ENCODE data around the gene DENND4A. TPM values are rescaled to one million over a fixed set of nuclear protein-coding genes. Genes with fewer than 3 reads are reported as not detected.

The DENND4A gene
- polyA plus RNA-seq, 1 experiment: 5.1 TPM

GRCh38 chr15:65612949-65613744 lies 178.9 kb downstream of the DENND4A start:
- POLR2A ChIA-PET: no interaction called here
- Histone ChIP-seq H3K4me3 (ENCODE audit: low read depth, low read length) (no peak overlapping the region), H3K36me3 (ENCODE audit: control insufficient read depth, insufficient read depth, low read length) (no peaks in the 10 kb centered on the region), H3K27me3 (ENCODE audit: control insufficient read depth, insufficient read depth, low read length) (no peaks in the 10 kb centered on the region)
- CTCF ChIA-PET: interaction anchor here (0.6 to 1.6 kb wide), 3 partner anchors 26 to 147 kb away, joined by 3 to 5 read pairs (median 3); no protein-coding TSS in a partner anchor
- no peak for TF ChIP-seq CTCF (IDR thresholded peaks at IDR 0.05; ENCODE audit: insufficient read depth, low read depth, low read length)
- no peak for DNase-seq (ENCODE audit: low read depth)

GRCh38 chr15:65612616-65612946 lies 179.5 kb downstream of the DENND4A start:
- H3K36me3 ChIP-seq (ENCODE audit: control insufficient read depth, insufficient read depth, low read length): no peaks in the 10 kb centered on the region
- H3K4me3 ChIP-seq (ENCODE audit: low read depth, low read length): no peak overlapping the region
- ChIA-PET CTCF (interaction anchor here (0.9 to 1.6 kb wide), 3 partner anchors 26 to 217 kb away, joined by 3 to 5 read pairs (median 3); no protein-coding TSS in a partner anchor), POLR2A (no interaction called here)
- no peak for TF ChIP-seq CTCF (IDR thresholded peaks at IDR 0.05; ENCODE audit: insufficient read depth, low read depth, low read length)
- no peak for DNase-seq (ENCODE audit: low read depth)
- no peaks in the 10 kb centered on the region for H3K27me3 ChIP-seq (ENCODE audit: control insufficient read depth, insufficient read depth, low read length)

- CTCF ChIA-PET: interaction anchor here (0.9 to 1.6 kb wide), 4 partner anchors 27 to 217 kb away, joined by 3 to 5 read pairs (median 3); no protein-coding TSS in a partner anchor
- POLR2A ChIA-PET: no interaction called here
- Histone ChIP-seq H3K27me3 (ENCODE audit: control insufficient read depth, insufficient read depth, low read length) (no peaks in the 10 kb centered on the region), H3K4me3 (ENCODE audit: low read depth, low read length) (peak overlapping the region; percentile 88), H3K36me3 (ENCODE audit: control insufficient read depth, insufficient read depth, low read length) (no peaks in the 10 kb centered on the region)
- DNase-seq (ENCODE audit: low read depth): no peak
- no peak for TF ChIP-seq CTCF (IDR thresholded peaks at IDR 0.05; ENCODE audit: insufficient read depth, low read depth, low read length)
Measured at GRCh38 chr15:65611888-65612615, 180.0 kb downstream of the DENND4A start.

GRCh38 chr15:65610871-65611718 lies 181.0 kb downstream of the DENND4A start, which contains the start of gene INTS14:
Gene INTS14 (minus strand): TSS chr15:65611131. CDS start chr15:65607380, 3,751 bp downstream.
- Histone ChIP-seq H3K36me3 (ENCODE audit: control insufficient read depth, insufficient read depth, low read length) (no peaks in the 10 kb centered on the region), H3K27me3 (ENCODE audit: control insufficient read depth, insufficient read depth, low read length) (no peaks in the 10 kb centered on the region), H3K4me3 (ENCODE audit: low read depth, low read length) (peak within 1 kb of the TSS; percentile 88)
- TF ChIP-seq CTCF (IDR thresholded peaks at IDR 0.05; ENCODE audit: insufficient read depth, low read depth, low read length): peak; percentile 54
- POLR2A ChIA-PET: interaction anchor here (0.7 to 1.0 kb wide), 6 partner anchors 8 to 259 kb away, joined by 3 to 15 read pairs (median 4); partner anchors contain the start of gene RAB11A
- DNase-seq (ENCODE audit: low read depth): peak; percentile 72
- CTCF ChIA-PET: interaction anchor here (0.5 to 2.2 kb wide), 11 partner anchors 9 to 249 kb away, joined by 3 to 6 read pairs (median 3); no protein-coding TSS in a partner anchor

Small RNAs within 50 kb of the gene (small RNA-seq; reads per million reads assigned to genes)
- gene MIR4511 (ENCODE audit: insufficient read length, low read depth, low replicate concordance) (not detected), gene SNORD13E (ENCODE audit: insufficient read length, low read depth, low replicate concordance) (not detected)

Other genes with a start within 250 kb of the DENND4A start
- 37.3 and 53.3 TPM in 2 replicates for gene INTS14, start 181.2 kb downstream of the DENND4A start, polyA plus RNA-seq (2011; rRNA removed)
- 7.0 and 8.9 TPM in 2 replicates for gene SLC24A1, start 170.4 kb downstream of the DENND4A start, polyA plus RNA-seq (2011; rRNA removed)
- 165 and 243 TPM in 2 replicates for gene RAB11A, start 77.2 kb upstream of the DENND4A start, polyA plus RNA-seq (2011; rRNA removed)

All from BJ (cell line).